HG03095 (cell line): ENCODE data around the gene MYLK.

Experiments
- ATAC-seq: cut with Tn5 transposase; IDR thresholded peaks from one replicate; pipeline ENCODE4 v1.9.1; 2021; ENCODE audit warnings: moderate library complexity; ENCODE audit not compliant: unreplicated experiment

MYLK gene

GRCh38 chr3:123571264-123571972 lies 312.7 kb downstream of the MYLK start:
- no peak for ATAC-seq

- ATAC-seq = no peak
Measured at GRCh38 chr3:123568875-123569274, 315.3 kb downstream of the MYLK start.

- ATAC-seq = no peak
Measured at GRCh38 chr3:123568034-123568433, 316.1 kb downstream of the MYLK start.

GRCh38 chr3:123564056-123564455 lies 320.1 kb downstream of the MYLK start:
- no peak for ATAC-seq

GRCh38 chr3:123562547-123562946 lies 321.6 kb downstream of the MYLK start:
- ATAC-seq = no peak

GRCh38 chr3:123561188-123561587 lies 322.9 kb downstream of the MYLK start:
- no peak for ATAC-seq
